ENCODE data around the gene LDLR.

GRCh38 chr19:11091703-11092153 is 2.5 kb downstream of the LDLR start:
- TF ChIP-seq EZH2 (IDR thresholded peaks at IDR 0.05; ENCODE audit: insufficient read depth, poor library complexity, severe bottlenecking) (no peak), EZH2phosphoT487 (IDR thresholded peaks at IDR 0.05; ENCODE audit: insufficient read depth, low read depth) (no peak)

All from GM23248 (cell line).